Large intestine (tissue), 12 donors: ENCODE measurements around the gene NPHS1. TPM values are rescaled to one million over a fixed set of nuclear protein-coding genes. Genes with fewer than 3 reads are reported as not detected.

Source experiments
- DNase-seq, 2 donors: peaks; one replicate each; pipeline versions ENCODE4 v3.0.0 to v3.0.0-alpha.2; 2013
- H3K27ac ChIP-seq: one replicate; pipeline ENCODE4 v1.5.1; 2013; ENCODE audit warnings: low read length
- H3K27me3 ChIP-seq: 2 replicates; pipeline ENCODE4 v1.6.1; 2013; ENCODE audit warnings: low read length; ENCODE audit not compliant: control insufficient read depth, insufficient read depth
- H3K36me3 ChIP-seq: 2 replicates; pipeline ENCODE4 v1.6.1; 2013; ENCODE audit warnings: low read length; ENCODE audit not compliant: control insufficient read depth, insufficient read depth
- H3K4me1 ChIP-seq: one replicate; pipeline ENCODE4 v1.6.1; 2013; ENCODE audit warnings: low read length; ENCODE audit not compliant: control insufficient read depth, insufficient read depth
- H3K4me3 ChIP-seq: one replicate; pipeline ENCODE4 v1.5.1; 2013; ENCODE audit warnings: low read length
- H3K9me3 ChIP-seq: one replicate; pipeline ENCODE4 v1.6.1; 2013; ENCODE audit warnings: mild to moderate bottlenecking, low read depth, low read length, moderate library complexity; ENCODE audit not compliant: control insufficient read depth
- WGBS: methylation state at CpG from one replicate; pipeline ENCODE4 v1.1.5; 2013; ENCODE audit warnings: low lambda C conversion rate; ENCODE audit not compliant: insufficient coverage; 5-methylcytosine and 5-hydroxymethylcytosine counted together
- long read RNA-seq, 11 donors: transcript quantifications; one replicate each; lab custom pipeline, GENCODE V29; 2026
- polyA plus RNA-seq: library from polyadenylated mRNA; unstranded; fragments of 120-200 nt; gene quantifications from one replicate; pipeline ENCODE4 v1.2.1, GENCODE V29; 2013

The NPHS1 gene, protein sequence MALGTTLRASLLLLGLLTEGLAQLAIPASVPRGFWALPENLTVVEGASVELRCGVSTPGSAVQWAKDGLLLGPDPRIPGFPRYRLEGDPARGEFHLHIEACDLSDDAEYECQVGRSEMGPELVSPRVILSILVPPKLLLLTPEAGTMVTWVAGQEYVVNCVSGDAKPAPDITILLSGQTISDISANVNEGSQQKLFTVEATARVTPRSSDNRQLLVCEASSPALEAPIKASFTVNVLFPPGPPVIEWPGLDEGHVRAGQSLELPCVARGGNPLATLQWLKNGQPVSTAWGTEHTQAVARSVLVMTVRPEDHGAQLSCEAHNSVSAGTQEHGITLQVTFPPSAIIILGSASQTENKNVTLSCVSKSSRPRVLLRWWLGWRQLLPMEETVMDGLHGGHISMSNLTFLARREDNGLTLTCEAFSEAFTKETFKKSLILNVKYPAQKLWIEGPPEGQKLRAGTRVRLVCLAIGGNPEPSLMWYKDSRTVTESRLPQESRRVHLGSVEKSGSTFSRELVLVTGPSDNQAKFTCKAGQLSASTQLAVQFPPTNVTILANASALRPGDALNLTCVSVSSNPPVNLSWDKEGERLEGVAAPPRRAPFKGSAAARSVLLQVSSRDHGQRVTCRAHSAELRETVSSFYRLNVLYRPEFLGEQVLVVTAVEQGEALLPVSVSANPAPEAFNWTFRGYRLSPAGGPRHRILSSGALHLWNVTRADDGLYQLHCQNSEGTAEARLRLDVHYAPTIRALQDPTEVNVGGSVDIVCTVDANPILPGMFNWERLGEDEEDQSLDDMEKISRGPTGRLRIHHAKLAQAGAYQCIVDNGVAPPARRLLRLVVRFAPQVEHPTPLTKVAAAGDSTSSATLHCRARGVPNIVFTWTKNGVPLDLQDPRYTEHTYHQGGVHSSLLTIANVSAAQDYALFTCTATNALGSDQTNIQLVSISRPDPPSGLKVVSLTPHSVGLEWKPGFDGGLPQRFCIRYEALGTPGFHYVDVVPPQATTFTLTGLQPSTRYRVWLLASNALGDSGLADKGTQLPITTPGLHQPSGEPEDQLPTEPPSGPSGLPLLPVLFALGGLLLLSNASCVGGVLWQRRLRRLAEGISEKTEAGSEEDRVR (N-terminal part only)
- 3.2 TPM for polyA plus RNA-seq
- long read RNA-seq, donor 1, result 0 reads
- long read RNA-seq, donor 2, result 0 reads
- long read RNA-seq, donor 3, result 0 reads
- long read RNA-seq, donor 4, result 0 reads
- long read RNA-seq, donor 5, result 0 reads
- long read RNA-seq, donor 6, full-length matches to known transcripts, result 1 of 11 reads
- long read RNA-seq, donor 6, partial matches to known transcripts, result 10 of 11 reads
- long read RNA-seq, donor 6, other reads (novel, unspliced or antisense), result 0 of 11 reads
- long read RNA-seq, donor 7, result 0 reads
- long read RNA-seq, donor 8, partial matches to known transcripts, result 10 of 10 reads
- long read RNA-seq, donor 8, other reads (novel, unspliced or antisense), result 0 of 10 reads
- long read RNA-seq, donor 9, result 0 reads
- long read RNA-seq, donor 10, partial matches to known transcripts, result 10 of 10 reads
- long read RNA-seq, donor 10, other reads (novel, unspliced or antisense), result 0 of 10 reads
- long read RNA-seq, donor 11, result 0 reads

DNA sequence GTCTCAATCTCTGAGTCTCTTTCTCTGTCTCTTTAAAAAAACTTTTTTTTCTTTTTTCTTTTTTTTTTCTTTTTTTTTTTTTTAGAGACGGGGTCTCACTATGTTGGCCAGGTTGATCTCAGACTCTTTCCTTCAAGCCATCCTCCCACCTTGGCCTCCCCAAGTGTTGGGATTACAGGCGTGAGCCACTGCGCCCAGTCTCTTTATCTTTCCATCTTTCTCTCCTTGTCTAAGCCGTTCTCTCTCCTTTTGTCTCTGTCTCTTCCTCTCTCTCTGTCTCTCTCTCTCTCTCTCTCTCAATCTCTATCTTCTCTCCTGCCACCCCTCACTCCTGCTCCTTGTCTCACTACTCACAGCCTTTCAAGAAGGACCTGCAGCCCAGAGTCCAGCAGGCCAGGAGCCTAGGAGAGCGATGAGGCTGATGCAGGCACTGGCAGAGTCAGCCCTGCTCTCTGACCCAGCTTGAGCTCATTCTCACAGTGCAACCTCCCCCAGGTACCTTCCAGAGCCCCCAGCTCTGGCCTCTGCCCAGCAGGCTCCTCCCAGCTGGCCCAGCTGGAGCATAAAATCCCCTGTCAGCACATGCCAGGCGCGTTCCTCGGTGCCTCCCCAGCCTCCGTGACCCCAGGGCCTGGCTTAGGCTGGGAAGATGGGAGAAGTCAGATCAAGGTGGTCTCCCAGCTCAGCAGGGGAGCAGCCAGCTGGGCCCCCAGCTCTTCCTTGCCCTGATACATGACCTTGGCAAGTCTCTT, at the start of gene NPHS1:
Gene NPHS1, minus strand, starts transcription at position 476 of the 752 bp plus-strand sequence. CDS start 667 bp downstream, outside the sequence.
- Histone ChIP-seq H3K27ac (no peak within 1 kb of the TSS), H3K9me3 (peaks cover 7% of the 10 kb centered on the region), H3K27me3 (peaks cover 58% of the 10 kb centered on the region), H3K4me1 (peaks cover 9% of the 10 kb centered on the region), H3K36me3 (no peaks in the 10 kb centered on the region), H3K4me3 (no peak within 1 kb of the TSS)
- WGBS, result 83% methylated on average over 4 of the region's 9 CpGs
- DNase-seq, result peak; percentile 32 to 47

DNA sequence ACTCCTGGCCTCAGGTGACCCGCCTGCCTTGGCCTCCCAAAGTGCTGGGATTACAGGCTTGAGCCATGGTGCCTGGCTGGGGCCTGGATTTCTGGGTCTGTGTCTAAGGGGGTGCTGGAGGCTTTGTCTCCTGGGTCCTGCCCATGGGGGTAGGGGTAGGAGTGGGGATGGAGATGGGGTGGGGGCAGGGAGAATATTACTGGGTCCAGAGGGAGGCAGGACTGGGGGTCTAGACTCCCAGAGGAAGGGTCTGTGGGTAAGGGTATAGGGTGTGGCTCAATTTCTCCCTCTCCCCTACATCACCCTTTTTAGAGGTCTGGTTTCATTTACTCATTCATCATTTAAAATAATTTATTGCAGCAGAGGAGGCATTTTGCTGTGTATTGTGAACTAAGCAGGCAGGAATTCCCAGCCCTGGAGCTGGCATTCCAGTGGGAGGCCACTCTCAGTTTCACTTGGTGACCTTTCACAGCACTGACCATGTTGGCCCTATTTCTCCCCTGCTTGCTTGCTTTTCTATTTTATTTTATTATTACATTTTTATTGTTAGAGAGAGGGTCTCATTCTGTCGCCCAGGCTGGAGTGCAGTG, 48.8 kb upstream of the NPHS1 start:
- no peaks in the 10 kb centered on the region for H3K9me3 ChIP-seq
- no peak overlapping the region for H3K27ac ChIP-seq
- no peak overlapping the region for H3K4me3 ChIP-seq
- no peak for DNase-seq
- H3K27me3 ChIP-seq, result peaks cover 27% of the 10 kb centered on the region
- WGBS, result no CpG with 5 or more reads among the region's 2 CpGs
- H3K4me1 ChIP-seq, result peaks cover 18% of the 10 kb centered on the region
- H3K36me3 ChIP-seq, result peaks cover 9% of the 10 kb centered on the region

DNA sequence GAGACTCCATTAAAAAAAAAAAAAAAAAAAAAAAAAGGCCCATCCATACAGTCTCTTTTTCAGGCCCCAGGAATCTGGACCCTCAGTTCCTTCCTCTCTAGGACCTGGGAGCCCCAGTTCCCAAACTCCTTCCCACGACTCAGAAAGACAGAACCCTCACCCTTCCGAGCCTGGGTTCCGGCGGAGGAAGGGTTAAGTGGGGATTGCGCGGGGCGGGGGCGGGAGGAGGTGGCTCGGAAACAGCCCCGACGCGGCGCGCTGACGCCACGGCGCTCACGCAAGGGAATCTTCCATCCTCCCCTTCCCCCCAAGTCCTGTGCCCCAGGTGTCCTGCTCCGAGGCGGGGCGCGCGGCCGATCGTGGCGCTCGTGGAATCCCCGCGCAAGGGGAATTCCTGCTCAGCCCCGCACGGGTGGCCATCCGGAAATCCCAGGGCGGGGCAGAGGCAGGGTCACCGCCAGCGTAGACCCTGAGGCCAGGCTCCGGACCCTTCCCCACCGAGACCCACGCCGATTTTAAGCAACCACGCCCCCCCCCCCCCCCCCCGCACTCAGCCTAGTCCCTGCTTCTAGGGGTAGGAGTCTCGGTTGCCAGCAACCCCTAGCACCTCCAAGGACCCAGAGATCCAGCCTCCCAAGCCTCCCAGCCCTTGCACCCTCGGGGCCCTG, 47.4 kb upstream of the NPHS1 start:
- WGBS, result no CpG with 5 or more reads among the region's 43 CpGs
- Histone ChIP-seq H3K4me3 (peak overlapping the region; percentile 85), H3K27me3 (peaks cover 26% of the 10 kb centered on the region), H3K27ac (peak overlapping the region; percentile 78), H3K36me3 (peaks cover 14% of the 10 kb centered on the region), H3K9me3 (no peaks in the 10 kb centered on the region), H3K4me1 (peaks cover 18% of the 10 kb centered on the region)
- peak; percentile 81 to 89 for DNase-seq

DNA sequence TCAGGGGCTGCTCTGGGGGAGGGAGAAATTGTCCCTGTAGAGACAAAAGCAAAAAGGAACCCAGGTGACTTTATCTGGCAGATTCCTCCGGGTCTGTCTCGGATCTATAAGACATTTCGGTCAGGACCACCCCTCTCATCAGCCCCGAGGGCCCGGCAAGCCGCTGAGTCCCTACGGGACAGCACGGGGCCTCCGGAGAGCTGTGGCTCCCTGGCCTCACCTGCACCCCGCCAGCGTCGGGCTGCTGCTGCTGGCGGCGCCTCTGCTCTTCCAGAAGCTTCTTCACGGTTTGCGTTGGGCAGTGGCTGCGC, 46.1 kb upstream of the NPHS1 start:
- Histone ChIP-seq H3K27me3 (peaks cover 15% of the 10 kb centered on the region), H3K27ac (peak overlapping the region; percentile 78), H3K36me3 (peaks cover 14% of the 10 kb centered on the region), H3K4me3 (peak overlapping the region; percentile 85), H3K4me1 (peaks cover 14% of the 10 kb centered on the region), H3K9me3 (no peaks in the 10 kb centered on the region)
- no peak for DNase-seq
- WGBS, result no CpG with 5 or more reads among the region's 17 CpGs

DNA sequence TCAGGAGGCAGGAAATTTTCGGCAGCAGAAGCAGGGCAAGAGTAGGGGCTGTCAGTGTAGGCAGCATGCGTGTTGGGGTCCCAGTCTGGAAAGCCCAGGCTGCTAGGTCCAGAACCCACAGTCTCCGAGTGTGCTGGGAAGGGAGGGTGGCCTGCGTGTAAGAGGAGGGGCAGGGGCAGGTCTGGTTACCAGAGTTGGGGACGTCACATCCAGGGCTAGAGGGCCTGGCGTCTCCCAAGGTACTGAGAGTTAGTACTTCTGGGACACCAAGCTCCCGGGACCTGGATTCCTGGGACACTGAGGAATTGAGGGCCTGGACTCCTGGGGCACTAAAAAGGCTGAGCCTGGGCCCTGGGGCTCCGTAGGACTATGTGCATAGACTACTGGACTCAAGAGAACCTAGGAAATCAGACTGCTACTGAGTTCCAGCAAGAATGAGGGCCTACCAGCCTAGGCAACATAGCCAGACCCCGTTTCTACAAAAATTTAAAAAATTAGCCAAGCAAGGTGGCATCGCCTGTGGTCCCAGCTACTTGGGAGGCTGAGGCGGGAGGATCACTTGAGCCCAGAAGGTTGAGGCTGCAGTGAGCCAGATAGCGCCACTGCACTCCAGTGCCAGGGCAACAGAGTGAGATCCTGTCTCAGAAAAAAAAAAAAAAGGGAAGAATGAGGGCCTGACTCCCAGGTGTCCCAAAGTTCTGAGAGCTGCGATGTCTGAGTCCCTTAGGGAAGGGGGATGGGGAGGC, 45.6 kb upstream of the NPHS1 start:
- Histone ChIP-seq H3K36me3 (peaks cover 14% of the 10 kb centered on the region), H3K27me3 (peaks cover 10% of the 10 kb centered on the region), H3K4me3 (peak overlapping the region; percentile 85), H3K9me3 (no peaks in the 10 kb centered on the region), H3K27ac (no peak overlapping the region), H3K4me1 (peaks cover 10% of the 10 kb centered on the region)
- no peak for DNase-seq
- no CpG with 5 or more reads among the region's 13 CpGs for WGBS

DNA sequence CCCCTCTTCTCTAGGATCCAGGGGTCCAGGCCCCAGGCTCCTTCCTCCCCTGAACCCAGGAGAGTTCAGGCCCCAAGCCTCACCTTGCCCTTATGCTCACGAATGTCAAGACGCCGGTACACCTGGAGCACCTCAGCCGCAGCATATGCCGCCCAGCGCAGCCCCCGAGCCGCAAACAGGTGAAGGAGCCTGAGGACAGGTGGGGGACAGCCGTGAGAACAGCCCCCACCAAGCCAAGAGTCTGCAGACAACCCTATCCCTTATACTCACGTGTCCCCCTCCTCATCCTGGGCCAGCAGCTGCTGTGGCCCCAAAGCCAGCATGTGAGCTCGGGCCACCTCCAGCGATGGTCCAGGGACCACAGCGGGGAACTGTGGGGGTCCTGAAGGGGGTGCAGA, 44.3 kb upstream of the NPHS1 start:
- peaks cover 10% of the 10 kb centered on the region for H3K4me1 ChIP-seq
- H3K4me3 ChIP-seq, result no peak overlapping the region
- peaks cover 14% of the 10 kb centered on the region for H3K36me3 ChIP-seq
- no peak overlapping the region for H3K27ac ChIP-seq
- no peak for DNase-seq
- WGBS, result no CpG with 5 or more reads among the region's 13 CpGs
- H3K27me3 ChIP-seq, result peaks cover 3% of the 10 kb centered on the region
- no peaks in the 10 kb centered on the region for H3K9me3 ChIP-seq

DNA sequence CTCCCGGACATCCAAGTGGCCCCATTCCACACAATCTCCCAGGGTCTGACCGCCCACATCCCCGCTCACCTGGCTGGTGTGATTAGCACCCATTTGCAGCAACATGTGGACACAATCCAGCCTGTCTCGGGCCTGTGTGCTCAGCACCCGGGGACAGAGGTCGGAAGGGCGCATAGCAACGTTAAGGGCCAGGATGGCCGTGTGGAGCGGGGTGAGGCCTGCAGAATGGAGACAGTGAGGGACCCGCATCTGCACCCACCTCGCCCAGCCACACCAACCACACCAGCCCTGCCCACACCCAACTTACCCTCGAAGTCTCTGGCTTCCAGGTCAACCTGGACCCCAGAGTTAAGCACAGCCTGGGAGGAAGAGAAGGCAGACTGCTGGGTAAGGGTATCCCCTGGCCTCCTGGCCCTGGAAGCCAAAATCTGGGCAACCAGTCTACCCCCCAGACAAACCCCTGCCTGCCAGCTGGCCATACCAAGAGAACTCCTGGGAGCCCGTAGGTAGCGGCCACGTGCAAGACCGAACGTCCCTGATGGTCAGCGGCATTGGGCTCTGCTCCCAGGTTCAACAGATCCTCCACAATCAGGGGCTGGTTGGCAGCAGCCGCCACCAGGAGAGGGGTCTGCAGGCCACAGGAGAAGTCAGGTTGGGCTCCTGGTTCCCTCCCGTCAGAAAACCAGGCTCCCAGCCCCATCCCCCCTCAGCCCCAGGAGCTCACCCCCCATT, 43.8 kb upstream of the NPHS1 start:
- WGBS, result no CpG with 5 or more reads among the region's 21 CpGs
- H3K36me3 ChIP-seq, result peaks cover 14% of the 10 kb centered on the region

DNA sequence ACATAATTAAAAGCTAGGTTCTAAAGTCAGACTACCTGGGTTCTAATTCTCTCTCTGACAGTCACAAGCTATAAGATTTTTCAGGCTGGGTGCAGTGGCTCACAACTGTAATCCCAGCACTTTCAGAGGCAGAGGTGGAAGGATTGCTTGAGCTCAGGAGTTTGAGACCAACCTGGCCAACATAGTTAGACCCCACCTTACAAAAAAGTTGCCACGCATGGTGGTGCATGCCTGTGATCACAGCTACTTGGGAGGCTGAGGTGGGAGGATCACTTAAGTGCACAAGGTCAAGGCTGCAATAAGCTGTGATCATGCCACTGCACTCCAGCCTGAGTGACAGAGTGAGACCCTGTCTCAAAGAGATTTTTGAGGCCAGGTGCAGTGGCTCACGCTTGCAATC, 42.0 kb upstream of the NPHS1 start:
- H3K9me3 ChIP-seq, result no peaks in the 10 kb centered on the region
- H3K4me3 ChIP-seq, result no peak overlapping the region
- peaks cover 10% of the 10 kb centered on the region for H3K4me1 ChIP-seq
- H3K27ac ChIP-seq, result no peak overlapping the region
- WGBS, result no CpG with 5 or more reads among the region's 2 CpGs
- H3K27me3 ChIP-seq, result no peaks in the 10 kb centered on the region
- no peak for DNase-seq
- peaks cover 25% of the 10 kb centered on the region for H3K36me3 ChIP-seq

More for the DNA sequence above, 43.8 kb upstream of the NPHS1 start:
- Histone ChIP-seq H3K4me3 (no peak overlapping the region), H3K9me3 (no peaks in the 10 kb centered on the region), H3K27me3 (no peaks in the 10 kb centered on the region), H3K4me1 (peaks cover 10% of the 10 kb centered on the region), H3K27ac (no peak overlapping the region)
- DNase-seq, result no peak
